ENCODE data around the gene RMRP.
"Not testable (repeated sequence)": the region's sequence is repeated elsewhere in the genome, so short reads cannot be mapped to it uniquely, and the experiment has no call there.

DNA sequence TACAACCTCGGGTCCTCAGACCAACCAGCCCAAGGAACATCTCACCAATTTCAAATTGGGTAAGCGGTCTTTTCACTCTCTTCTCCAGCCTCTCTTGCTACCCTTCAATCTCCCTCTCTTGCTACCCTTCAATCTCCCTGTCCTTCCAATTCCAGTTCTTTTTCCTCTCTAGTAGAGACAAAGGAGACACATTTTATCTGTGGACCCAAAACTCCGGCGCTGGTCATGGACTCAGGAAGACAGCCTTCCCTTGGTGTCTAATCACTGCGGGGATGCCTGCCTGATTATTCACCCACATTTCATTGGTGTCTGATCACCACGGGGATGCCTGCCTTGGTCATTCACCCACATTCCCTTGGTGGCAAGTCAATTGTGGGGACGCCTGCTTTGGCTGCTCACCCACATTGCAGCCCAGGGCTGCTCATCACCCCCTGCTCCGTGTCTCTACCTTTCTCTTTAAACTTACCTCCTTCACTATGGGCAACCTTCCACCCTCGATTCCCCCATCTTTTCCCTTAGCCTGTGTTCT lies 20.3 kb downstream of the RMRP start:
- TF ChIP-seq, protein P1, sequence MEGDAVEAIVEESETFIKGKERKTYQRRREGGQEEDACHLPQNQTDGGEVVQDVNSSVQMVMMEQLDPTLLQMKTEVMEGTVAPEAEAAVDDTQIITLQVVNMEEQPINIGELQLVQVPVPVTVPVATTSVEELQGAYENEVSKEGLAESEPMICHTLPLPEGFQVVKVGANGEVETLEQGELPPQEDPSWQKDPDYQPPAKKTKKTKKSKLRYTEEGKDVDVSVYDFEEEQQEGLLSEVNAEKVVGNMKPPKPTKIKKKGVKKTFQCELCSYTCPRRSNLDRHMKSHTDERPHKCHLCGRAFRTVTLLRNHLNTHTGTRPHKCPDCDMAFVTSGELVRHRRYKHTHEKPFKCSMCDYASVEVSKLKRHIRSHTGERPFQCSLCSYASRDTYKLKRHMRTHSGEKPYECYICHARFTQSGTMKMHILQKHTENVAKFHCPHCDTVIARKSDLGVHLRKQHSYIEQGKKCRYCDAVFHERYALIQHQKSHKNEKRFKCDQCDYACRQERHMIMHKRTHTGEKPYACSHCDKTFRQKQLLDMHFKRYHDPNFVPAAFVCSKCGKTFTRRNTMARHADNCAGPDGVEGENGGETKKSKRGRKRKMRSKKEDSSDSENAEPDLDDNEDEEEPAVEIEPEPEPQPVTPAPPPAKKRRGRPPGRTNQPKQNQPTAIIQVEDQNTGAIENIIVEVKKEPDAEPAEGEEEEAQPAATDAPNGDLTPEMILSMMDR (IDR thresholded peaks at IDR 0.05), result not testable (repeated sequence)
- TF ChIP-seq POLR2A (IDR thresholded peaks at IDR 0.05), result not testable (repeated sequence)

Data from heart left ventricle (tissue), 13 donors.